ENCODE data around the gene NAPG. TPM values are rescaled to one million over a fixed set of nuclear protein-coding genes. Genes with fewer than 3 reads are reported as not detected.
"Not testable (repeated sequence)": the region's sequence is repeated elsewhere in the genome, so short reads cannot be mapped to it uniquely, and the experiment has no call there.

The NAPG gene
- total RNA-seq, 2 donors from 2014 or later: 31.2 to 37.9 TPM

- Mint-ChIP-seq H3K4me1 (peaks cover 19% of the 10 kb centered on the region), H3K36me3 (ENCODE audit: low read depth) (no peaks in the 10 kb centered on the region), H3K27ac (no peak overlapping the region), H3K27me3 (no peaks in the 10 kb centered on the region), H3K4me3 (peak overlapping the region; percentile 49)
- ATAC-seq (no peak), DNase-seq (no peak)
- H3K9me3 ChIP-seq (ENCODE audit: control insufficient read depth, low read length, poor library complexity, severe bottlenecking): no peaks in the 10 kb centered on the region
These were observed 38.1 kb downstream of the NAPG start for GRCh38 chr18:10563886-10564285.

GRCh38 chr18:10564975-10565773 lies 39.3 kb downstream of the NAPG start:
- H3K9me3 ChIP-seq (ENCODE audit: control insufficient read depth, low read length, poor library complexity, severe bottlenecking): no peaks in the 10 kb centered on the region
- H3K27me3 Mint-ChIP-seq: no peaks in the 10 kb centered on the region
- ATAC-seq: no peak
- peaks cover 16% of the 10 kb centered on the region for H3K4me1 Mint-ChIP-seq
- peak overlapping the region; percentile 63 for H3K27ac Mint-ChIP-seq
- DNase-seq: no peak
- peaks cover 2% of the 10 kb centered on the region for H3K36me3 Mint-ChIP-seq (ENCODE audit: low read depth)
- peak overlapping the region; percentile 53 for H3K4me3 Mint-ChIP-seq

GRCh38 chr18:10565835-10566234 lies 40.0 kb downstream of the NAPG start:
- ATAC-seq: no peak
- peaks cover 2% of the 10 kb centered on the region for H3K36me3 Mint-ChIP-seq (ENCODE audit: low read depth)
- no peaks in the 10 kb centered on the region for H3K27me3 Mint-ChIP-seq
- no peak for DNase-seq
- H3K4me3 Mint-ChIP-seq: peak overlapping the region; percentile 53
- peak overlapping the region; percentile 63 for H3K27ac Mint-ChIP-seq
- H3K9me3 ChIP-seq (ENCODE audit: control insufficient read depth, low read length, poor library complexity, severe bottlenecking): no peaks in the 10 kb centered on the region
- peaks cover 13% of the 10 kb centered on the region for H3K4me1 Mint-ChIP-seq

GRCh38 chr18:10566390-10566789 lies 40.6 kb downstream of the NAPG start:
- Mint-ChIP-seq H3K27ac (no peak overlapping the region), H3K4me1 (peaks cover 13% of the 10 kb centered on the region), H3K36me3 (ENCODE audit: low read depth) (peaks cover 2% of the 10 kb centered on the region), H3K4me3 (no peak overlapping the region), H3K27me3 (no peaks in the 10 kb centered on the region)
- DNase-seq: no peak
- H3K9me3 ChIP-seq (ENCODE audit: control insufficient read depth, low read length, poor library complexity, severe bottlenecking): no peaks in the 10 kb centered on the region
- ATAC-seq: no peak

GRCh38 chr18:10569941-10570340 lies 44.1 kb downstream of the NAPG start:
- not testable (repeated sequence) for H3K27ac Mint-ChIP-seq; H3K4me1 Mint-ChIP-seq; ATAC-seq; H3K9me3 ChIP-seq (ENCODE audit: control insufficient read depth, low read length, poor library complexity, severe bottlenecking); H3K27me3 Mint-ChIP-seq; H3K4me3 Mint-ChIP-seq; DNase-seq; H3K36me3 Mint-ChIP-seq (ENCODE audit: low read depth)

- Mint-ChIP-seq H3K4me3 (no peak overlapping the region), H3K4me1 (peaks cover 1% of the 10 kb centered on the region), H3K27me3 (no peaks in the 10 kb centered on the region), H3K27ac (no peak overlapping the region), H3K36me3 (ENCODE audit: low read depth) (peaks cover 2% of the 10 kb centered on the region)
- no peak for ATAC-seq
- no peaks in the 10 kb centered on the region for H3K9me3 ChIP-seq (ENCODE audit: control insufficient read depth, low read length, poor library complexity, severe bottlenecking)
- DNase-seq: no peak
These were observed 44.8 kb downstream of the NAPG start for GRCh38 chr18:10570622-10571021.

GRCh38 chr18:10571537-10571936 lies 45.7 kb downstream of the NAPG start:
- no peaks in the 10 kb centered on the region for H3K27me3 Mint-ChIP-seq
- H3K4me3 Mint-ChIP-seq: no peak overlapping the region
- no peaks in the 10 kb centered on the region for H3K4me1 Mint-ChIP-seq
- DNase-seq (no peak), ATAC-seq (no peak)
- H3K36me3 Mint-ChIP-seq (ENCODE audit: low read depth): peaks cover 2% of the 10 kb centered on the region
- H3K9me3 ChIP-seq (ENCODE audit: control insufficient read depth, low read length, poor library complexity, severe bottlenecking): no peaks in the 10 kb centered on the region
- no peak overlapping the region for H3K27ac Mint-ChIP-seq

- not testable (repeated sequence) for H3K4me1 Mint-ChIP-seq; H3K9me3 ChIP-seq (ENCODE audit: control insufficient read depth, low read length, poor library complexity, severe bottlenecking); H3K27me3 Mint-ChIP-seq; DNase-seq; ATAC-seq; H3K4me3 Mint-ChIP-seq; H3K27ac Mint-ChIP-seq; H3K36me3 Mint-ChIP-seq (ENCODE audit: low read depth)
These were observed 47.4 kb downstream of the NAPG start for GRCh38 chr18:10573261-10573660.

- not testable (repeated sequence) for H3K4me1 Mint-ChIP-seq; DNase-seq; ATAC-seq; H3K27ac Mint-ChIP-seq; H3K27me3 Mint-ChIP-seq; H3K36me3 Mint-ChIP-seq (ENCODE audit: low read depth); H3K9me3 ChIP-seq (ENCODE audit: control insufficient read depth, low read length, poor library complexity, severe bottlenecking); H3K4me3 Mint-ChIP-seq
These were observed 48.6 kb downstream of the NAPG start for GRCh38 chr18:10574412-10574811.

- not testable (repeated sequence) for DNase-seq; H3K36me3 Mint-ChIP-seq (ENCODE audit: low read depth); H3K27me3 Mint-ChIP-seq; H3K9me3 ChIP-seq (ENCODE audit: control insufficient read depth, low read length, poor library complexity, severe bottlenecking); H3K4me1 Mint-ChIP-seq; ATAC-seq
- peak overlapping the region; percentile 51 for H3K27ac Mint-ChIP-seq
- peak overlapping the region; percentile 45 for H3K4me3 Mint-ChIP-seq
These were observed 52.2 kb downstream of the NAPG start for GRCh38 chr18:10577842-10578572.

GRCh38 chr18:10578573-10578899 lies 52.7 kb downstream of the NAPG start:
- H3K9me3 ChIP-seq (ENCODE audit: control insufficient read depth, low read length, poor library complexity, severe bottlenecking); DNase-seq; ATAC-seq; H3K36me3 Mint-ChIP-seq (ENCODE audit: low read depth); H3K27me3 Mint-ChIP-seq; H3K4me1 Mint-ChIP-seq: not testable (repeated sequence)
- Mint-ChIP-seq H3K4me3 (peak overlapping the region; percentile 43), H3K27ac (peak overlapping the region; percentile 51)

GRCh38 chr18:10579079-10579867 lies 53.4 kb downstream of the NAPG start:
- no peaks in the 10 kb centered on the region for H3K27me3 Mint-ChIP-seq
- no peaks in the 10 kb centered on the region for H3K9me3 ChIP-seq (ENCODE audit: control insufficient read depth, low read length, poor library complexity, severe bottlenecking)
- H3K27ac Mint-ChIP-seq: peak overlapping the region; percentile 51
- DNase-seq: no peak
- ATAC-seq: no peak
- peak overlapping the region; percentile 3 for H3K4me3 Mint-ChIP-seq
- peaks cover 2% of the 10 kb centered on the region for H3K4me1 Mint-ChIP-seq
- H3K36me3 Mint-ChIP-seq (ENCODE audit: low read depth): no peaks in the 10 kb centered on the region

- no peaks in the 10 kb centered on the region for H3K36me3 Mint-ChIP-seq (ENCODE audit: low read depth)
- H3K4me1 Mint-ChIP-seq: peaks cover 2% of the 10 kb centered on the region
- DNase-seq (no peak), ATAC-seq (no peak)
- H3K4me3 Mint-ChIP-seq: no peak overlapping the region
- H3K9me3 ChIP-seq (ENCODE audit: control insufficient read depth, low read length, poor library complexity, severe bottlenecking): no peaks in the 10 kb centered on the region
- H3K27me3 Mint-ChIP-seq: no peaks in the 10 kb centered on the region
- H3K27ac Mint-ChIP-seq: no peak overlapping the region
These were observed 54.4 kb downstream of the NAPG start for GRCh38 chr18:10580215-10580614.

Measured in T-helper 17 cell (primary cell).